ENCODE data around the gene COCH. TPM values are rescaled to one million over a fixed set of nuclear protein-coding genes. Genes with fewer than 3 reads are reported as not detected.

COCH gene
- 1 to 10 TPM in 1 of 2 donors, under 1 TPM in 1; 0.91 to 2.4 TPM for total RNA-seq

- peak; percentile 20 for DNase-seq
- intact Hi-C loops (cut with DNase I), result no loop called here
- H3K4me1 ChIP-seq, result peaks cover 5% of the 10 kb centered on the region
- H3K4me3 ChIP-seq, result peak within 1 kb of the TSS; percentile 61
- peak; percentile 36 for TF ChIP-seq CTCF (IDR thresholded peaks at IDR 0.05)
- peaks cover 21% of the 10 kb centered on the region for H3K27me3 ChIP-seq
- H3K9ac ChIP-seq (ENCODE audit: low read depth in 2 of 2, low read length in 2 of 2), result peak within 1 kb of the TSS; percentile 20 to 40
- H3K36me3 ChIP-seq, result no peaks in the 10 kb centered on the region
- no peaks in the 10 kb centered on the region for H3K9me3 ChIP-seq
- no peak within 1 kb of the TSS for H3K27ac ChIP-seq
Measured at GRCh38 chr14:30874120-30874998, at the start of gene COCH. Gene COCH (plus strand): TSS chr14:30874559. CDS start chr14:30874939, 380 bp downstream.

- Histone ChIP-seq H3K27ac (no peak overlapping the region), H3K27me3 (no peaks in the 10 kb centered on the region), H3K4me3 (no peak overlapping the region), H3K4me1 (no peaks in the 10 kb centered on the region), H3K9me3 (no peaks in the 10 kb centered on the region), H3K9ac (ENCODE audit: low read depth in 2 of 2, low read length in 2 of 2) (no peak overlapping the region), H3K36me3 (no peaks in the 10 kb centered on the region)
- no peak for TF ChIP-seq CTCF (IDR thresholded peaks at IDR 0.05)
- no peak for DNase-seq
- intact Hi-C loops (cut with DNase I), result no loop called here
Measured at GRCh38 chr14:30826070-30826469, 48.3 kb upstream of the COCH start.

- no peaks in the 10 kb centered on the region for H3K9me3 ChIP-seq
- H3K9ac ChIP-seq (ENCODE audit: low read depth in 2 of 2, low read length in 2 of 2), result no peak overlapping the region
- H3K4me3 ChIP-seq, result no peak overlapping the region
- H3K36me3 ChIP-seq, result no peaks in the 10 kb centered on the region
- no peaks in the 10 kb centered on the region for H3K4me1 ChIP-seq
- intact Hi-C loops (cut with DNase I), result no loop called here
- H3K27me3 ChIP-seq, result no peaks in the 10 kb centered on the region
- no peak overlapping the region for H3K27ac ChIP-seq
- no peak for DNase-seq
- TF ChIP-seq CTCF (IDR thresholded peaks at IDR 0.05), result no peak
Measured at GRCh38 chr14:30829853-30830252, 44.5 kb upstream of the COCH start.

- H3K4me1 ChIP-seq, result no peaks in the 10 kb centered on the region
- H3K9ac ChIP-seq (ENCODE audit: low read depth in 2 of 2, low read length in 2 of 2), result no peak overlapping the region
- no peak overlapping the region for H3K27ac ChIP-seq
- intact Hi-C loops (cut with DNase I), result no loop called here
- DNase-seq, result no peak
- H3K4me3 ChIP-seq, result no peak overlapping the region
- no peaks in the 10 kb centered on the region for H3K9me3 ChIP-seq
- no peak for TF ChIP-seq CTCF (IDR thresholded peaks at IDR 0.05)
- H3K36me3 ChIP-seq, result no peaks in the 10 kb centered on the region
- no peaks in the 10 kb centered on the region for H3K27me3 ChIP-seq
Measured at GRCh38 chr14:30834353-30834752, 40.0 kb upstream of the COCH start.

GRCh38 chr14:30838351-30838750 lies 36.0 kb upstream of the COCH start:
- no peak overlapping the region for H3K4me3 ChIP-seq
- H3K4me1 ChIP-seq, result peaks cover 4% of the 10 kb centered on the region
- H3K27me3 ChIP-seq, result no peaks in the 10 kb centered on the region
- no peak overlapping the region for H3K9ac ChIP-seq (ENCODE audit: low read depth in 2 of 2, low read length in 2 of 2)
- no peak for TF ChIP-seq CTCF (IDR thresholded peaks at IDR 0.05)
- no peak overlapping the region for H3K27ac ChIP-seq
- intact Hi-C loops (cut with DNase I), result no loop called here
- H3K9me3 ChIP-seq, result no peaks in the 10 kb centered on the region
- H3K36me3 ChIP-seq, result no peaks in the 10 kb centered on the region
- no peak for DNase-seq

All from colonic mucosa (tissue), 4 donors.